Small intestine (tissue), 7 donors: Measurements from ENCODE around the gene ZNF521. TPM values are rescaled to one million over a fixed set of nuclear protein-coding genes. Genes with fewer than 3 reads are reported as not detected.

Experiments used
- DNase-seq, 2 donors: peaks; one replicate each; pipeline versions ENCODE4 v3.0.0 to v3.0.0-alpha.2; 2013
- FAIRE-seq: peaks from 2 replicates; lab custom pipeline; 2012; peaks lifted over from hg19 to GRCh38; lab: Jason Lieb, UNC
- H3K27ac ChIP-seq, 3 donors: one replicate each; pipeline ENCODE4 v1.5.1; 2013; ENCODE audit warnings: low read length in 2 of 3, mild to moderate bottlenecking in 2 of 3, control low read depth in 1 of 3, inconsistent platforms in 1 of 3, low read depth in 1 of 3, moderate library complexity in 1 of 3
- H3K27me3 ChIP-seq, 3 donors: one replicate each; pipeline ENCODE4 v1.6.1; 2013; ENCODE audit warnings: low read length in 3 of 3, inconsistent platforms in 1 of 3; ENCODE audit not compliant: control insufficient read depth in 3 of 3, insufficient read depth in 3 of 3
- H3K36me3 ChIP-seq, 3 donors: one replicate each; pipeline ENCODE4 v1.6.1; 2013; ENCODE audit warnings: low read length in 3 of 3, inconsistent platforms in 1 of 3, low read depth in 1 of 3, mild to moderate bottlenecking in 1 of 3, moderate library complexity in 1 of 3; ENCODE audit not compliant: control insufficient read depth in 3 of 3, insufficient read depth in 2 of 3
- H3K4me1 ChIP-seq, 3 donors: one replicate each; pipeline ENCODE4 v1.6.1; 2013; ENCODE audit warnings: low read length in 2 of 3, inconsistent platforms in 1 of 3, low read depth in 1 of 3, mild to moderate bottlenecking in 1 of 3, moderate library complexity in 1 of 3; ENCODE audit not compliant: control insufficient read depth in 3 of 3, insufficient read depth in 2 of 3
- H3K4me3 ChIP-seq, 3 donors: one replicate each; pipeline ENCODE4 v1.5.1; 2013; ENCODE audit warnings: low read length in 3 of 3, control low read depth in 1 of 3, inconsistent platforms in 1 of 3, low read depth in 1 of 3, mild to moderate bottlenecking in 1 of 3, moderate library complexity in 1 of 3
- H3K9me3 ChIP-seq, 2 donors: one replicate each; pipeline ENCODE4 v1.6.1; 2013; ENCODE audit warnings: low read depth in 1 of 2, low read length in 1 of 2; ENCODE audit not compliant: control insufficient read depth in 2 of 2, insufficient read depth in 1 of 2
- WGBS, 3 donors: extraction: QIAGEN DNeasy Blood & Tissue Kit; methylation state at CpG; one replicate each; pipeline ENCODE4 v1.1.7; 2013; 5-methylcytosine and 5-hydroxymethylcytosine counted together
- polyA plus RNA-seq, 4 donors: library from polyadenylated mRNA; stranded (reverse) in 3 of 4; unstranded in 1 of 4; fragments of 200-250 nt in 3 of 4; fragments of 120-200 nt in 1 of 4; gene quantifications; one replicate each; pipeline versions ENCODE4 v1.2.1 to v1.2.3, GENCODE V29; 2013
- donor health status: healthy with polysubstance abuse.
- donor health status: control.
- donor health status: control.
- donor health status: Bipolar disorder and iron deficiency.
- donor health status: healthy.

The ZNF521 gene
- polyA plus RNA-seq, 4 donors: 3.5 to 5.5 (median 3.9) TPM; not detected in 1

DNA sequence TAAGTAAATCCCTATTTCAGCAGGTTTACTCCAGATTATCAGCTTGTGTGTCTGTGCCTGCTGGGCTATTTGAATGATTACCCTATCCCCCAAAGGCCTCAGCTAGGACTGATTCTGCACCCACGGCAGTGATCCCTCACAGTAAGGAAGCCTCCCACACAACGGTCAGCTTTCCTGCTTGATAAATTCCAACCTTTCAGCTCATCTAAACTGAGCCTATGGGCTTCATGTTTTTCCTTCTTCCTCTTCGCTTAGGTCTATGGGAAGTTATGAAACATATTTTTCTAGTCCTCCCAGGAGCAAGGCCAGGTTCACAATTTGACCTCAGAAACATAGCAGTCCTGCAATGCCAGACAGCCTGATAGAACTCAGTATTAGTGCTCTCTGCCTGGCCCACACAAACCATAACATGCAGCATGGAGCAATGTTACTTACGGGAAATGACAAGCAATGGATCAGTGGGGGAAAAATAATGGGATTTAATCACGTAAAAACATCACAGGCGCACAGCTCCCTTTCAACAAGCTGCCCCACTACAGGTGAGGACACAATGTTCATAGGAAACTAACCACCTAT lies 170.9 kb downstream of the ZNF521 start:
- Histone ChIP-seq H3K4me3 (no peak overlapping the region), H3K27ac (no peak overlapping the region), H3K9me3 (no peaks in the 10 kb centered on the region), H3K27me3 (peaks cover 0 to 3% (median 0%) of the 10 kb centered on the region in 3 donors), H3K4me1 (no peaks in the 10 kb centered on the region), H3K36me3 (no peaks in the 10 kb centered on the region)
- DNase-seq: no peak
- FAIRE-seq: no peak
- 72 to 78% (median 75%) methylated on average over 6 of the region's 6 CpGs for WGBS, 3 donors

DNA sequence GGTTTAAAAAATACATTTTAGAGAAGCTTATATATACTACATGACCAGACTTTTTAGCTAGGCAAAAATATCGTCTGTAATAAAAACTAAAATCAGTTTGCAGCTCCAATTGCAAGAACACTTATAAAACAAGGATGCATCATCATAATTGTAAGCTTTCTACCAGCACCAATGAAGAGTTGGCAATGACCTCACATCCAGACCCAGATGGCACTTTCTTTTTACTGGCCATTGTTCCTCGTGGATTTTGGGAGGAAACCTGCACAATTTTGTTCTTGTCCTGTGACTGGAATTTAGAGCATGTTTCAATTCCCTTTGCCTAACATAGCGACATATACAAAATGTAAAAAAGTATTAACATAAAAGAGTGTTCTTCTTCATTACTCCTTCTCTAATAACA lies 174.3 kb downstream of the ZNF521 start:
- no peak for FAIRE-seq
- no peak overlapping the region for H3K4me3 ChIP-seq
- H3K27ac ChIP-seq: no peak overlapping the region
- no peaks in the 10 kb centered on the region for H3K4me1 ChIP-seq
- WGBS, 3 donors: 76 to 82% (median 78%) methylated on average over 3 of the region's 3 CpGs
- H3K9me3 ChIP-seq: no peaks in the 10 kb centered on the region
- H3K27me3 ChIP-seq: peaks cover 0 to 5% (median 0%) of the 10 kb centered on the region in 3 donors
- no peaks in the 10 kb centered on the region for H3K36me3 ChIP-seq
- DNase-seq: no peak

DNA sequence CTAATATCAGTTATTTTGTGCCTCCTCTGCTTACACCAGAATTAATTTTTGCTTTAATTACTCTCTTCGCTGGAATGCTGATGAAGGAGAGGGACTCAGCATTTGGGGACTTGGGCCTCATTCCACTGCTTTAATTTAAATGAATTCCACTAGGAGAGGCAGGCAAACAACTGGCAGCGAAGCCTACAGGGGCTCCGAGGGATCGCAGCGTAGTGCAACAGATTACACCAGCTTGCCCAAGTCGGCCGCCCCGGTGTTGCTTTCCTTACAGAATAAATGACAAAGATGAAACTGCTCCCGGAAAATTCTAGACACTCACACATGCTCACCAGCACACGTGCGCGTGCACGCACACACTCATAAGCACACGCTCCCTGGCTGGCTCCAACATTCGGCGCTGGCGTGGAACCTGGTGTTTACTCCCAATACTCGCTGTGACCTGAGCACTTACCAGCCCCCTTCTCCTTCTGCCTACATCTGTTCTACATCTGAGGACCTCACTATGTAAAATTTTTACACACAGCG lies 175.4 kb downstream of the ZNF521 start:
- no peak for FAIRE-seq

DNA sequence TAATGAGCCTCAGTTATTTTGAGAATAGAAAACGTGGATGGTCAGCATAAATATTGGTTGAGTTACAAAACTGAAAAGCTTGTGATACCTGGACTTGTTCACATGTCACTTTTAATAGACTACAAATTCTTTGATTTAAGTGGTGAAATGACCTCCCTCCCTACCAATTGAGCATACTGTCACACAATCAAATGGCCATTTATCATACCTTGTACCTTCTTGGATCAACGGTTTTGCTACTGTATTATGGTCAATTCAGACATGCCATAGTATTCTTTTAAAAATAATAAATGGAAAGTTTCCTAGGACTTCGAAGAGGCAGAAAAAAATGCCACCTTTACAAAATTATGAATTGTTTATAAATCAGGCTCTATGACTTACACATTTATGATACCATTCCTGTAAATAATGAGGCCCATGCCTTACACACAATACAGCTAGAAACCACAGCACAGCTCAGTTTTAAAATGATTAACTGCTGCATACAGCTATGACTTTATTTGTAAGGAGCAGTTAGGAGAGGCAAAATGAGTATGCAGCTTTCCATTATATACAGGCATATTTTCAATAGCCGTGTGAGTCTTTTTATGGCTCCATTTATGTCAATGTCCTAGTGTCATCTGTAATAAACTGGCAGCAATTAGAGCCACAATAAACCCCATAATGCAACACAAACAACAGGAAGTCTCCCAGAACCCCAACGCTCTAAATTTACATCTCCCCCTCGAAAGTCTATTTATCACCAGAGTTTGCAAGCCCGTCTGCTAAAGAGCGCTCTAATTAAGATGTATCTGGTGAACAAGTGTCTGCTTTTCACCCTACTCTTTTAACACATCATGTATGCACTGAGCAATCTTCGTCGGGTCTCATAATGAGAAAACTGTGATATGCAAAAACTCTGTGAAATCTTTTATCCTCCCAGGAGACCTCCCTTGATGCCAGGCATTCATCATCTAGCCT lies 176.1 kb downstream of the ZNF521 start:
- no peak for DNase-seq
- 65 to 76% (median 67%) methylated on average over 10 of the region's 10 CpGs for WGBS, 3 donors
- no peak for FAIRE-seq
- no peak overlapping the region for H3K27ac ChIP-seq
- H3K4me3 ChIP-seq: no peak overlapping the region
- no peaks in the 10 kb centered on the region for H3K36me3 ChIP-seq
- H3K27me3 ChIP-seq: peaks cover 0 to 2% (median 0%) of the 10 kb centered on the region in 3 donors
- no peaks in the 10 kb centered on the region for H3K4me1 ChIP-seq
- no peaks in the 10 kb centered on the region for H3K9me3 ChIP-seq

More for the DNA sequence above, 175.4 kb downstream of the ZNF521 start:
- Histone ChIP-seq H3K9me3 (no peaks in the 10 kb centered on the region), H3K4me3 (no peak overlapping the region), H3K36me3 (no peaks in the 10 kb centered on the region), H3K4me1 (no peaks in the 10 kb centered on the region), H3K27ac (no peak overlapping the region), H3K27me3 (peaks cover 0 to 5% (median 0%) of the 10 kb centered on the region in 3 donors)
- DNase-seq: no peak
- 93 to 95% (median 94%) methylated on average over 19 of the region's 19 CpGs for WGBS, 3 donors

DNA sequence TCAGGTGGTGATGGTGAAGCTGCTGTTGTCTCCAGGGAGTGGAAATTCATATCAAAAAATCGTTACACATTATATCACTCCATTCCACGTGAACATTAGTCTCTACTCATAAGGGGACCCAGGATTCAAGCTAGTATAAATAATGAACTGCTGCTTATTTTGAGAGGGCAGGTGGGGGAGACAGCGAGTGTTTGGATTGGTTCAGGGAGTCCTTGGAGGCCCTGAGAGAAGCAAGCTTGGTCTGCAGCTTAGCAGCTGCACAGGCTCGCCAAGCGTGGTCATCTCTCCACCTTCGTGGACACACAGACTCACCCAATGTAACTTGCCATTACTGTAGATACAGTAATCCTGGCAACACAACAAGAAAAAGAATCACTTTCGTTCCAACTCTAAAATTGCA lies 177.6 kb downstream of the ZNF521 start:
- H3K36me3 ChIP-seq: no peaks in the 10 kb centered on the region
- H3K27me3 ChIP-seq: peaks cover 0 to 2% (median 0%) of the 10 kb centered on the region in 3 donors
- WGBS, 3 donors: 73 to 82% (median 73%) methylated on average over 7 of the region's 7 CpGs
- no peaks in the 10 kb centered on the region for H3K4me1 ChIP-seq
- DNase-seq (no peak), FAIRE-seq (no peak)
- no peak overlapping the region for H3K27ac ChIP-seq
- H3K4me3 ChIP-seq: no peak overlapping the region
- no peaks in the 10 kb centered on the region for H3K9me3 ChIP-seq

DNA sequence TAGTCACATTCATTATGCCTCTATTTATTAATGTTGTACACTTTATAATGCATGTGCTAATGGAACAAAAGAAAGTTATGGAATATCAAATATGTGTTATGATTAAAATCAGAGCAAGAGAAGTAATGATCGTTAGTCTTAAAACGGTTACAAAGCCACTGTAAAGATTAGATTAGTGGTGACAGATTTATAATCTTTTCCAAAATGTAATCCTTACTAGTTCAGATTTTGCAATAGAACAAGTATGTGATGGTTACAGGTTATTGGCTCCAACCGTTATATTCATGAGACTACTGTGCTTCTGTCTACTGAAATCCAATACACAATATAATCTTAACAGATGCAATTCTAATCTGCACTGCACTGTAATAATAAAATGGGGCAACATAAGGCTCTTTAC lies 180.6 kb downstream of the ZNF521 start:
- Histone ChIP-seq H3K27ac (no peak overlapping the region), H3K4me1 (no peaks in the 10 kb centered on the region), H3K36me3 (no peaks in the 10 kb centered on the region), H3K9me3 (no peaks in the 10 kb centered on the region), H3K27me3 (peaks cover 0 to 2% (median 0%) of the 10 kb centered on the region in 3 donors), H3K4me3 (no peak overlapping the region)
- no peak for DNase-seq
- FAIRE-seq: no peak
- 18 to 52% (median 49%) methylated on average over 3 of the region's 3 CpGs for WGBS, 3 donors

DNA sequence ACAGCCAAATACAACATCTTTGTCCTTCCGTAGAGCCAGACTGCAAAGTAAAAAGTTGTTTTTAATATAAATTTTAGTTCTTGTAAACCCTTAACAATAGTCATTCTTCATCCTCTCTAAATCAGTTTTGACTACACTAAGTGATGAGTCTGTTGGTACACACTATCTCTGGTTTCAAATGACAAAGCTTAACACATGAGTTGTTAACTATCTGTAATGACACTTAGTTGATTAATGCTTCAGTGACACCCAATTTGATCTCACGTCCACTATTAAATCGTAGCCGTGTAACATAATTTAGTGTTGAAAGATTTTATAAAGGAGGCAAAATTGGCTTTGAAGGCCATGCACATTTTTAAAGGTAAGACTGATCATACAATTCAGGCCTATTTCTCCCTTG lies 181.6 kb downstream of the ZNF521 start:
- Histone ChIP-seq H3K4me1 (no peaks in the 10 kb centered on the region), H3K4me3 (no peak overlapping the region), H3K27me3 (peaks cover 0 to 2% (median 0%) of the 10 kb centered on the region in 3 donors), H3K36me3 (no peaks in the 10 kb centered on the region), H3K9me3 (no peaks in the 10 kb centered on the region), H3K27ac (no peak overlapping the region)
- FAIRE-seq (no peak), DNase-seq (no peak)
- 93 to 94% (median 94%) methylated on average over 4 of the region's 4 CpGs for WGBS, 3 donors

DNA sequence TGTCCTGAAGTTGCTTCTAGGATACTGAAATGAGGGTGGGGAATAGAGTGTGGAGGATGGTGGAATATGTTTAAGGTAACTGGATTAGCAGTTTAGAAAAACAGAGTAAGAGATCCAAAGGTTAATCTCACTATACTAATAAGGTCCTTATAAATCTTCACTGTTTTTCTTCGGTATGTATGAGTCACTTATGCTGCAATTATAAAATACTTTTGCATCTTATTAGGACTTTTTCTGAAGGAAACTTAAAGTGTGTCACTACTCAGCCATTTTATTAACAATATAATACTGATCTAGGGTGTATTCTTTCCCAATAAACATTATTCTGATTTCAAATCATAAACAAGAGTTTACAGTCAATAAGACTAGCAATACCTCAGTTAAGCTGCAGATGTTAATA lies 182.3 kb downstream of the ZNF521 start:
- H3K36me3 ChIP-seq: no peaks in the 10 kb centered on the region
- H3K4me1 ChIP-seq: no peaks in the 10 kb centered on the region
- WGBS, 3 donors: 11 to 59% (median 37%) methylated on average over 1 of the region's 1 CpG
- no peak for DNase-seq
- no peak for FAIRE-seq
- no peaks in the 10 kb centered on the region for H3K9me3 ChIP-seq
- no peak overlapping the region for H3K27ac ChIP-seq
- no peak overlapping the region for H3K4me3 ChIP-seq
- peaks cover 0 to 2% (median 0%) of the 10 kb centered on the region in 3 donors for H3K27me3 ChIP-seq
